Neural progenitor cell (in vitro differentiated cells): Measurements from ENCODE around the gene PSMG4. TPM values are rescaled to one million over a fixed set of nuclear protein-coding genes. Genes with fewer than 3 reads are reported as not detected.
A peak's percentile ranks its signal among the peaks of the same experiment; 100 is the strongest.

Experiments used
- DNase-seq: peaks from one replicate; pipeline ENCODE4 v3.0.0-alpha.2; 2016; ENCODE audit warnings: low spot score
- H2AFZ ChIP-seq: fragments of 200-600 bp; sonication (generic); replicated peaks from 2 replicates; pipeline ENCODE4 v1.6.1; 2016; ENCODE audit warnings: antibody characterized with exemption
- H3F3A ChIP-seq: fragments of 200-600 bp; sonication (generic); 2 replicates; pipeline ENCODE4 v1.6.1; 2016; ENCODE audit warnings: antibody characterized with exemption, low read depth
- H3K27ac ChIP-seq: fragments of 200-600 bp; sonication (generic); 2 replicates; pipeline ENCODE4 v1.5.1; 2016; ENCODE audit warnings: mild to moderate bottlenecking
- H3K27me3 ChIP-seq: fragments of 200-600 bp; sonication (generic); 2 replicates; pipeline ENCODE4 v1.6.1; 2016; ENCODE audit warnings: mild to moderate bottlenecking, moderate library complexity
- H3K36me3 ChIP-seq: fragments of 200-600 bp; sonication (generic); 2 replicates; pipeline ENCODE4 v1.5.1; 2016
- H3K4me1 ChIP-seq: fragments of 200-600 bp; sonication (generic); 2 replicates; pipeline ENCODE4 v1.6.1; 2016; ENCODE audit warnings: mixed run types
- H3K4me2 ChIP-seq: fragments of 200-600 bp; sonication (generic); 2 replicates; pipeline ENCODE4 v1.6.1; 2016
- H3K4me3 ChIP-seq: fragments of 200-600 bp; sonication (generic); 2 replicates; pipeline ENCODE4 v1.5.1; 2016
- H3K79me2 ChIP-seq: fragments of 200-600 bp; sonication (generic); 2 replicates; pipeline ENCODE4 v1.6.1; 2016; ENCODE audit warnings: low read depth
- H3K9ac ChIP-seq: fragments of 200-600 bp; sonication (generic); 2 replicates; pipeline ENCODE4 v1.6.1; 2016
- H3K9me3 ChIP-seq: fragments of 200-600 bp; sonication (generic); 2 replicates; pipeline ENCODE4 v1.5.1; 2016; ENCODE audit warnings: low read depth
- H4K20me1 ChIP-seq: fragments of 200-600 bp; sonication (generic); 2 replicates; pipeline ENCODE4 v1.6.1; 2016; ENCODE audit warnings: low read depth
- H3K27ac Mint-ChIP-seq: 3 replicates; pipeline ENCODE4 v1.8.0; 2021; ENCODE audit warnings: mixed read lengths
- H3K27me3 Mint-ChIP-seq: 2 replicates; pipeline ENCODE4 v1.8.0; 2022; ENCODE audit warnings: low read depth, mild to moderate bottlenecking, inconsistent platforms, moderate library complexity, mixed read lengths; ENCODE audit not compliant: insufficient read depth
- H3K36me3 Mint-ChIP-seq: 3 replicates; pipeline ENCODE4 v1.8.0; 2021; ENCODE audit warnings: mixed read lengths
- H3K4me1 Mint-ChIP-seq: 3 replicates; pipeline ENCODE4 v1.8.0; 2021; ENCODE audit warnings: mixed read lengths
- H3K4me3 Mint-ChIP-seq: 3 replicates; pipeline ENCODE4 v1.8.0; 2021; ENCODE audit warnings: mild to moderate bottlenecking, moderate library complexity, mixed read lengths
- H3K9me3 Mint-ChIP-seq: 3 replicates; pipeline ENCODE4 v1.8.0; 2020; ENCODE audit warnings: mixed read lengths
- CTCF ChIP-seq: fragments of 200-600 bp; sonication (generic); IDR thresholded peaks from 2 replicates; pipeline ENCODE4 v1.5.1; 2017; ENCODE audit warnings: antibody characterized with exemption, mild to moderate bottlenecking
- EZH2 ChIP-seq: fragments of 200-600 bp; sonication (generic); IDR thresholded peaks from 2 replicates; pipeline ENCODE4 v1.6.1; 2017; ENCODE audit warnings: antibody characterized with exemption, mild to moderate bottlenecking, moderate library complexity
- EZH2phosphoT487 ChIP-seq: fragments of 200-600 bp; sonication (generic); IDR thresholded peaks from 2 replicates; pipeline ENCODE4 v1.6.1; 2017; ENCODE audit warnings: antibody characterized with exemption
- total RNA-seq: library from RNA; depleted of rRNA; stranded (reverse); fragments of >200 nt; gene quantifications from 2 replicates; pipeline ENCODE4 v1.2.3, GENCODE V29; 2015; ENCODE audit warnings: low replicate concordance

Gene PSMG4
- total RNA-seq, 1 donor from 2014 or later, result 15.2 TPM

- H3K9ac ChIP-seq, result no peak overlapping the region
- no peak overlapping the region for H3K4me3 ChIP-seq
- H3K79me2 ChIP-seq, result no peaks in the 10 kb centered on the region
- H3K4me1 Mint-ChIP-seq, result peaks cover 52% of the 10 kb centered on the region
- no peak overlapping the region for H2AFZ ChIP-seq
- H3K4me1 ChIP-seq, result peaks cover 35% of the 10 kb centered on the region
- DNase-seq, result no peak
- no peak overlapping the region for H3K4me3 Mint-ChIP-seq
- H3K9me3 Mint-ChIP-seq, result no peaks in the 10 kb centered on the region
- TF ChIP-seq EZH2 (no peak), CTCF (no peak), EZH2phosphoT487 (no peak)
- no peaks in the 10 kb centered on the region for H3K36me3 ChIP-seq
- no peaks in the 10 kb centered on the region for H3K27me3 ChIP-seq
- peaks cover 10% of the 10 kb centered on the region for H3K27me3 Mint-ChIP-seq
- peaks cover 28% of the 10 kb centered on the region for H3K36me3 Mint-ChIP-seq
- H3K27ac Mint-ChIP-seq, result no peak overlapping the region
- H3F3A ChIP-seq, result peaks cover 22% of the 10 kb centered on the region
- no peak overlapping the region for H3K4me2 ChIP-seq
- no peak overlapping the region for H3K27ac ChIP-seq
- H4K20me1 ChIP-seq, result no peaks in the 10 kb centered on the region
- no peaks in the 10 kb centered on the region for H3K9me3 ChIP-seq
Observed at GRCh38 chr6:3245216-3245615, 13.5 kb upstream of the PSMG4 start.

DNA sequence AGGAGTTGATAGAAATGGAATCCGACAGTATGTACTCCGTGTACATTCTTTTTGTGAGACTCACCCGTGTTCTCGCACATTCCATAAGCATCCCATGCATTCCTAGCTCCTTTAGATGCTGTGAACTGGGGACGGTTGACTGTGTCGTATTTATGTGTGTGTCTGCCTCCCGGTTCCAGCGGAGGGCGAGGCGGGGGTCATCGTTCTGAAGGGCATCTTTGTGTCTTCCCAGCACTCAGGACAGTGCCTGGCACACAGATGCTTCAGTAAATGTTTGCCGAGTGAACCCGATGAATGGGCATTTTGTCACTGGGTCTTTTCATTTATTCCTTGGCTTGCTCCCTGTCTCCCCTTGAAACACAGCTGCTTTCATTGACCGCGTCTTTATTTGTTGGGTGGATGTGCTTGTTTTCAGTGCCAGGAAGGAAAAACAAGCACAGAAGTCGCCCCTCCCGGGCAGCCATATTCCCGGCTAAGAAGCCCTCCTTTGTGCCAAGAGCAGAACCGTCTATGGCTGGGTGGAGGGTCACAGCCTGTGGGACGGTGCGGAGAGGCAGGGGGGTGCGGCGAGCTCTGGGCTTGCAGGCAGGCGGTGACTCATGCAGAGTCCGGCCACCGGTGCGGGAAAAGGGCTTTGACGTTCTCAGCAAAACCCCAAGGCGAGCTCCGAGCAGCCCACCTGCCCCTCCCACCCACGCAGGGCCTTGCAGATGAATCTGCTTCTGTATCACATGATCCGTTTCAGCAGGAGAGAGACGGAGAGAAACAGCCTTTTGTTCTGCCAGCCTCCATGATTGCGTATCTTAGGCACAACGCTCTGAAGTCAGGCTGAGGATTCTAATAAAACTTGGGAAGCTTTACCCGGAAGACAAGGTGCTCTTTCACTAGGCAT, 11.2 kb upstream of the PSMG4 start:
- Histone ChIP-seq H3K4me1 (peaks cover 46% of the 10 kb centered on the region), H3K27ac (no peak overlapping the region), H3K36me3 (no peaks in the 10 kb centered on the region), H3K4me3 (no peak overlapping the region), H3F3A (peaks cover 23% of the 10 kb centered on the region), H3K27me3 (no peaks in the 10 kb centered on the region), H2AFZ (peak overlapping the region; percentile 74), H3K4me2 (peak overlapping the region; percentile 4), H3K79me2 (no peaks in the 10 kb centered on the region), H4K20me1 (no peaks in the 10 kb centered on the region), H3K9me3 (no peaks in the 10 kb centered on the region), H3K9ac (no peak overlapping the region)
- Mint-ChIP-seq H3K4me3 (peak overlapping the region; percentile 77), H3K9me3 (no peaks in the 10 kb centered on the region), H3K27me3 (peaks cover 12% of the 10 kb centered on the region), H3K36me3 (peaks cover 30% of the 10 kb centered on the region), H3K4me1 (peaks cover 66% of the 10 kb centered on the region), H3K27ac (peak overlapping the region; percentile 99)
- DNase-seq, result peak; percentile 50
- no peak for TF ChIP-seq EZH2
- TF ChIP-seq EZH2phosphoT487, result no peak
- no peak for TF ChIP-seq CTCF

DNA sequence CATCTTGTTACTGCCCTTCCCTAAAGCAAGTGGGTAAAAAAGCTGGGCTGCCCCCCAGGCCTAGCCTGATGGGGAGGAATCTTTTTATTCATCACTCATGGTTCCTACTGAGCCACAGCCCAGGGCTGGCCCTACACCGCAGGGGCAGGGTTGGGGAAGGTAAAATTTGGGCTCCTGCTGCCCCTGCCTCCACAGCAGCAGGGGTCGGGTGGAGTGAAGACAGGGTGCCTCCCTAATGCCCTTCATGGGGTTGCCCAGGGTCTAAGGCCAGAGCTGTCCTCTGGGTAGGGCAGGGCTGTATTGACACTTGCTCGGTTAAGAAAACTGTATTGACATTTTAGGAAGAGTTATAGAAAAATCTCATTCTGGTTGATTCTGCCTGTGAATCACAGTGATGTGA, 8.9 kb upstream of the PSMG4 start:
- Histone ChIP-seq H3K4me1 (peaks cover 38% of the 10 kb centered on the region), H3K36me3 (no peaks in the 10 kb centered on the region), H3K27ac (peak overlapping the region; percentile 61), H3K4me2 (peak overlapping the region; percentile 33), H2AFZ (no peak overlapping the region), H3F3A (peaks cover 16% of the 10 kb centered on the region), H3K27me3 (no peaks in the 10 kb centered on the region), H3K79me2 (no peaks in the 10 kb centered on the region), H3K9me3 (no peaks in the 10 kb centered on the region), H3K4me3 (no peak overlapping the region), H3K9ac (no peak overlapping the region), H4K20me1 (no peaks in the 10 kb centered on the region)
- peaks cover 20% of the 10 kb centered on the region for H3K36me3 Mint-ChIP-seq
- DNase-seq, result no peak
- H3K4me1 Mint-ChIP-seq, result peaks cover 58% of the 10 kb centered on the region
- H3K27ac Mint-ChIP-seq, result peak overlapping the region; percentile 28
- no peak overlapping the region for H3K4me3 Mint-ChIP-seq
- TF ChIP-seq CTCF (no peak), EZH2phosphoT487 (no peak), EZH2 (no peak)
- H3K27me3 Mint-ChIP-seq, result peaks cover 16% of the 10 kb centered on the region
- peaks cover 5% of the 10 kb centered on the region for H3K9me3 Mint-ChIP-seq
